OCI-LY7 (cell line): Measurements from ENCODE around the gene FIGNL1. TPM values are rescaled to one million over a fixed set of nuclear protein-coding genes. Genes with fewer than 3 reads are reported as not detected.

Source experiments
- small RNA-seq: library from RNA; depleted of rRNA; stranded (forward); fragments of <200 nt; gene quantifications from one replicate; pipeline ENCODE3, GENCODE V24; 2014
- total RNA-seq, 2 experiments: library from RNA; depleted of rRNA in 1 of 2; stranded (reverse); fragments of >200 nt in 1 of 2; shearing (Covaris generic) in 1 of 2; gene quantifications; 2 replicates each; pipeline ENCODE4 v1.2.3, GENCODE V29; 2014 to 2022

Gene FIGNL1
- total RNA-seq, 2 experiments from 2014 or later, result 41.5 to 55.6 TPM

Small RNA genes lying within 50 kb of the gene (small RNA-seq; reads per million reads assigned to genes)
- gene RNU6-1091P, result not detected

Other genes starting within 250 kb of the FIGNL1 start
- gene IKZF1, start 145.6 kb downstream of the FIGNL1 start, total RNA-seq (2014; rRNA removed; shearing (Covaris generic)), result 90.0 and 108 TPM in 2 replicates
- 161 and 163 TPM in 2 replicates for gene IKZF1, start 145.6 kb downstream of the FIGNL1 start, total RNA-seq (2022)
- not detected in 2 replicates for gene DDC, start 115.1 kb upstream of the FIGNL1 start, total RNA-seq (2014; rRNA removed; shearing (Covaris generic))
- gene DDC, start 115.1 kb upstream of the FIGNL1 start, total RNA-seq (2022), result not detected in 2 replicates